SH-SY5Y (cell line): Measurements from ENCODE around the gene TNFRSF1A.

Experiments used
- GATA2 ChIP-seq: IDR thresholded peaks from 2 replicates; pipeline ENCODE4 v1.6.1; 2011; ENCODE audit warnings: mild to moderate bottlenecking, low read depth, low read length
- GATA3 ChIP-seq: IDR thresholded peaks from 2 replicates; pipeline ENCODE4 v1.6.1; 2011; ENCODE audit warnings: low read depth, mild to moderate bottlenecking, low read length, moderate library complexity

Gene TNFRSF1A

GRCh38 chr12:6368906-6369525 is 27.1 kb upstream of the TNFRSF1A start:
- TF ChIP-seq GATA3, result no peak
- no peak for TF ChIP-seq GATA2

- TF ChIP-seq GATA3 (no peak), GATA2 (no peak)
These were observed 26.4 kb upstream of the TNFRSF1A start for GRCh38 chr12:6367969-6368892.

GRCh38 chr12:6367065-6367968 is 25.4 kb upstream of the TNFRSF1A start:
- TF ChIP-seq GATA2 (no peak), GATA3 (no peak)

GRCh38 chr12:6364044-6364374 is 22.1 kb upstream of the TNFRSF1A start:
- no peak for TF ChIP-seq GATA2
- no peak for TF ChIP-seq GATA3

GRCh38 chr12:6363330-6364043 is 21.6 kb upstream of the TNFRSF1A start:
- TF ChIP-seq GATA3, result no peak
- no peak for TF ChIP-seq GATA2

GRCh38 chr12:6363010-6363329 is 21.1 kb upstream of the TNFRSF1A start:
- TF ChIP-seq GATA2 (no peak), GATA3 (no peak)

GRCh38 chr12:6362403-6362802 is 20.5 kb upstream of the TNFRSF1A start:
- TF ChIP-seq GATA3, result no peak
- TF ChIP-seq GATA2, result no peak

- TF ChIP-seq GATA3, result no peak
- TF ChIP-seq GATA2, result no peak
These were observed 20.0 kb upstream of the TNFRSF1A start for GRCh38 chr12:6361834-6362233.

- no peak for TF ChIP-seq GATA3
- TF ChIP-seq GATA2, result no peak
These were observed 19.0 kb upstream of the TNFRSF1A start for GRCh38 chr12:6360578-6361490.

GRCh38 chr12:6360080-6360571 is 18.2 kb upstream of the TNFRSF1A start:
- TF ChIP-seq GATA3 (no peak), GATA2 (no peak)

- no peak for TF ChIP-seq GATA2
- no peak for TF ChIP-seq GATA3
These were observed 17.0 kb upstream of the TNFRSF1A start for GRCh38 chr12:6358881-6359280.

- no peak for TF ChIP-seq GATA3
- TF ChIP-seq GATA2, result no peak
These were observed 14.5 kb upstream of the TNFRSF1A start for GRCh38 chr12:6356374-6356820.
